GM23338 (cell line): ENCODE data around the gene FILIP1L. TPM values are rescaled to one million over a fixed set of nuclear protein-coding genes. Genes with fewer than 3 reads are reported as not detected.

Experiments used
- ATAC-seq: fragments of 200-7000 bp; cut with Tn5 transposase; 3 replicates; pipeline ENCODE4 v1.9.1; 2020
- DNase-seq: peaks from one replicate; pipeline ENCODE4 v3.0.0-alpha.2; 2015; ENCODE audit warnings: low spot score
- H2AFZ ChIP-seq: fragments of 200-600 bp; sonication (generic); 2 replicates; pipeline ENCODE4 v1.8.0; 2016; ENCODE audit warnings: antibody characterized with exemption, mild to moderate bottlenecking, moderate library complexity
- H3F3A ChIP-seq: fragments of 200-600 bp; sonication (generic); replicated peaks from 2 replicates; pipeline ENCODE4 v1.8.0; 2017; ENCODE audit warnings: antibody characterized with exemption, mixed run types, low read depth
- H3K27ac ChIP-seq: fragments of 200-600 bp; sonication (generic); 2 replicates; pipeline ENCODE4 v1.6.1; 2016; ENCODE audit warnings: low read depth
- H3K27me3 ChIP-seq: fragments of 200-600 bp; sonication (generic); 2 replicates; pipeline ENCODE4 v1.8.0; 2016; ENCODE audit warnings: mild to moderate bottlenecking, mixed run types, moderate library complexity; ENCODE audit not compliant: insufficient read depth
- H3K36me3 ChIP-seq: fragments of 200-600 bp; sonication (generic); 2 replicates; pipeline ENCODE4 v1.8.0; 2016; ENCODE audit warnings: mild to moderate bottlenecking; ENCODE audit not compliant: insufficient read depth
- H3K4me1 ChIP-seq: fragments of 200-600 bp; sonication (generic); 2 replicates; pipeline ENCODE4 v1.8.0; 2016; ENCODE audit warnings: mild to moderate bottlenecking, moderate library complexity; ENCODE audit not compliant: insufficient read depth
- H3K4me2 ChIP-seq: fragments of 200-600 bp; sonication (generic); 2 replicates; pipeline ENCODE4 v1.7.1; 2017; ENCODE audit warnings: mixed run types
- H3K4me3 ChIP-seq: fragments of 200-600 bp; sonication (generic); 2 replicates; pipeline ENCODE4 v1.6.1; 2016; ENCODE audit warnings: mixed run types
- H3K79me2 ChIP-seq: fragments of 200-600 bp; sonication (generic); replicated peaks from 2 replicates; pipeline ENCODE4 v1.8.0; 2017; ENCODE audit warnings: mild to moderate bottlenecking; ENCODE audit not compliant: insufficient read depth
- H3K9me2 ChIP-seq: fragments of 200-600 bp; sonication (generic); 2 replicates; pipeline ENCODE4 v1.8.0; 2017; ENCODE audit not compliant: insufficient read depth
- H4K20me1 ChIP-seq: fragments of 200-600 bp; sonication (generic); replicated peaks from 2 replicates; pipeline ENCODE4 v1.8.0; 2017; ENCODE audit warnings: mild to moderate bottlenecking; ENCODE audit not compliant: insufficient read depth
- H3K27ac Mint-ChIP-seq: 2 replicates; pipeline ENCODE4 v1.8.0; 2020; ENCODE audit warnings: inconsistent platforms, mild to moderate bottlenecking, moderate library complexity, mixed read lengths
- H3K27me3 Mint-ChIP-seq: 3 replicates; pipeline ENCODE4 v1.8.0; 2022; ENCODE audit warnings: low read depth, mild to moderate bottlenecking, moderate library complexity, mixed read lengths, inconsistent platforms; ENCODE audit not compliant: insufficient read depth, poor library complexity
- H3K36me3 Mint-ChIP-seq: 3 replicates; pipeline ENCODE4 v1.8.0; 2021; ENCODE audit warnings: low read depth, mild to moderate bottlenecking, inconsistent platforms, moderate library complexity, mixed read lengths
- H3K4me1 Mint-ChIP-seq: 3 replicates; pipeline ENCODE4 v1.8.0; 2020; ENCODE audit warnings: mild to moderate bottlenecking, inconsistent platforms, mixed read lengths
- H3K4me3 Mint-ChIP-seq: 3 replicates; pipeline ENCODE4 v1.8.0; 2021; ENCODE audit warnings: moderate library complexity, mild to moderate bottlenecking, inconsistent platforms, mixed read lengths
- H3K9me3 Mint-ChIP-seq: 3 replicates; pipeline ENCODE4 v1.8.0; 2020; ENCODE audit warnings: moderate library complexity, mild to moderate bottlenecking, inconsistent platforms, mixed read lengths
- CREB1 ChIP-seq: fragments of 250-450 bp; sonication (Bioruptor Pico); IDR thresholded peaks from 2 replicates; pipeline ENCODE4 v1.5.0; 2020; ENCODE audit warnings: low read depth, mild to moderate bottlenecking, moderate library complexity
- EZH2 ChIP-seq: fragments of 200-600 bp; sonication (generic); IDR thresholded peaks from one replicate; pipeline ENCODE4 v1.8.0; 2017; ENCODE audit warnings: antibody characterized with exemption, mild to moderate bottlenecking, low read depth; ENCODE audit not compliant: unreplicated experiment
- EZH2phosphoT487 ChIP-seq: fragments of 200-600 bp; sonication (generic); IDR thresholded peaks from one replicate; pipeline ENCODE4 v1.8.1; 2018; ENCODE audit warnings: antibody characterized with exemption; ENCODE audit not compliant: unreplicated experiment
- JUNB ChIP-seq: IDR thresholded peaks from one replicate; pipeline ENCODE4 v1.6.1; 2016; ENCODE audit warnings: antibody characterized with exemption; ENCODE audit not compliant: unreplicated experiment
- NANOG ChIP-seq: IDR thresholded peaks from 2 replicates; pipeline ENCODE4 v1.6.1; 2016; ENCODE audit warnings: antibody characterized with exemption, borderline replicate concordance
- POLR2AphosphoS5 ChIP-seq: IDR thresholded peaks from 2 replicates; pipeline ENCODE4 v1.6.1; 2016; ENCODE audit warnings: antibody characterized with exemption, low read depth
- STAT1 ChIP-seq: IDR thresholded peaks from one replicate; pipeline ENCODE4 v1.6.1; 2016; ENCODE audit warnings: antibody characterized with exemption; ENCODE audit not compliant: unreplicated experiment
- ZNF114 ChIP-seq: fragments of 250-450 bp; sonication (Bioruptor Pico); IDR thresholded peaks from 2 replicates; pipeline ENCODE4 v1.5.0; 2020; ENCODE audit warnings: mild to moderate bottlenecking, moderate library complexity
- ZNF331 ChIP-seq: fragments of 250-450 bp; sonication (Bioruptor Pico); IDR thresholded peaks from 2 replicates; pipeline ENCODE4 v1.5.0; 2020; ENCODE audit warnings: low read depth, mild to moderate bottlenecking, moderate library complexity
- polyA plus RNA-seq: library from polyadenylated mRNA; unstranded; fragments of >200 nt; fragmentation: Nextera tagmentation; extraction: Ambion mirVana; gene quantifications from 2 replicates; pipeline ENCODE4 v1.2.1, GENCODE V29; 2016
- total RNA-seq: library from RNA; depleted of rRNA; stranded (reverse); fragments of >200 nt; shearing (Covaris generic); gene quantifications from 2 replicates; pipeline ENCODE4 v1.2.3, GENCODE V29; 2014
- TF ChIP-seq, protein P1 (sequence below): IDR thresholded peaks from 2 replicates; pipeline ENCODE4 v1.6.1; 2016; ENCODE audit warnings: antibody characterized with exemption
- TF ChIP-seq, protein P2 (sequence below), 2 experiments: fragments of 200-600 bp in 1 of 2; sonication (generic) in 1 of 2; conservative IDR thresholded peaks; 2 replicates each; pipeline versions ENCODE4 v1.5.1 to v1.6.1; 2016 to 2017; ENCODE audit warnings: antibody characterized with exemption in 2 of 2, low read depth in 2 of 2, mild to moderate bottlenecking in 2 of 2, moderate library complexity in 1 of 2
- TF ChIP-seq, protein P3 (sequence below): fragments of 250-450 bp; sonication (Bioruptor Pico); IDR thresholded peaks from 2 replicates; pipeline ENCODE4 v1.5.0; 2020; ENCODE audit warnings: mild to moderate bottlenecking, moderate library complexity
- TF ChIP-seq, protein P4 (sequence below): IDR thresholded peaks from one replicate; pipeline ENCODE4 v1.6.1; 2018; ENCODE audit warnings: antibody characterized with exemption; ENCODE audit not compliant: unreplicated experiment

Gene FILIP1L
- total and polyA plus RNA-seq, 2 experiments from 2014 or later, result 1.6 TPM; not detected in 1

DNA sequence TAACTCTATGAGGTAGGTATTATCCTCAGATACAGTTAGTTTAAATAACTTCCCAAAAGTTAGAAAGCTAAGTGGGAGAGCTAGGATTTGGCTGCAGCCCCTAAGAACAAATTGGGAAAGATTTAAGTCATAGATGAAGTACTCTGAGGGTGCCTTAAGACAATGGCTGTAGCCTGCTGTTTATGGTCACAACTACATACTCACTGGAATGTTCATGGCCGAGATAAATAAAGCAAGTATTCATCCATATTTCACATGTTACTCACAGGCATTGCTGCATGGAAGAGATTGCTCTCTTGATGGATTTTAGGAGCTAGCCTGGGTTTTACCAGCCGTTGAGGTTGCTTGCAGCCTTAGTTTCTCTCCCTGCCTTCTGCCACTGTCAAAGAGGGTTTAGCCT is 151.6 kb downstream of the FILIP1L start:
- DNase-seq, result no peak
- H3K27ac Mint-ChIP-seq, result no peak overlapping the region
- no peak overlapping the region for H3K4me3 Mint-ChIP-seq
- Histone ChIP-seq H3K27me3 (no peaks in the 10 kb centered on the region), H3K27ac (no peak overlapping the region), H3K79me2 (no peaks in the 10 kb centered on the region), H3K9me2 (no peaks in the 10 kb centered on the region), H3F3A (no peaks in the 10 kb centered on the region), H3K4me1 (no peaks in the 10 kb centered on the region), H3K4me2 (no peak overlapping the region), H4K20me1 (no peaks in the 10 kb centered on the region), H3K4me3 (no peak overlapping the region), H2AFZ (no peak overlapping the region), H3K36me3 (no peaks in the 10 kb centered on the region)
- H3K27me3 Mint-ChIP-seq, result peaks cover 2% of the 10 kb centered on the region
- H3K9me3 Mint-ChIP-seq, result no peaks in the 10 kb centered on the region
- no peak for TF ChIP-seq ZNF331 (CRISPR knock-in tag)
- TF ChIP-seq JUNB, result no peak
- no peak for TF ChIP-seq STAT1
- no peak for TF ChIP-seq POLR2AphosphoS5
- no peak for TF ChIP-seq CREB1
- TF ChIP-seq, protein P1, sequence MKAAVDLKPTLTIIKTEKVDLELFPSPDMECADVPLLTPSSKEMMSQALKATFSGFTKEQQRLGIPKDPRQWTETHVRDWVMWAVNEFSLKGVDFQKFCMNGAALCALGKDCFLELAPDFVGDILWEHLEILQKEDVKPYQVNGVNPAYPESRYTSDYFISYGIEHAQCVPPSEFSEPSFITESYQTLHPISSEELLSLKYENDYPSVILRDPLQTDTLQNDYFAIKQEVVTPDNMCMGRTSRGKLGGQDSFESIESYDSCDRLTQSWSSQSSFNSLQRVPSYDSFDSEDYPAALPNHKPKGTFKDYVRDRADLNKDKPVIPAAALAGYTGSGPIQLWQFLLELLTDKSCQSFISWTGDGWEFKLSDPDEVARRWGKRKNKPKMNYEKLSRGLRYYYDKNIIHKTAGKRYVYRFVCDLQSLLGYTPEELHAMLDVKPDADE, result no peak
- TF ChIP-seq NANOG, result no peak
- TF ChIP-seq, protein P2, sequence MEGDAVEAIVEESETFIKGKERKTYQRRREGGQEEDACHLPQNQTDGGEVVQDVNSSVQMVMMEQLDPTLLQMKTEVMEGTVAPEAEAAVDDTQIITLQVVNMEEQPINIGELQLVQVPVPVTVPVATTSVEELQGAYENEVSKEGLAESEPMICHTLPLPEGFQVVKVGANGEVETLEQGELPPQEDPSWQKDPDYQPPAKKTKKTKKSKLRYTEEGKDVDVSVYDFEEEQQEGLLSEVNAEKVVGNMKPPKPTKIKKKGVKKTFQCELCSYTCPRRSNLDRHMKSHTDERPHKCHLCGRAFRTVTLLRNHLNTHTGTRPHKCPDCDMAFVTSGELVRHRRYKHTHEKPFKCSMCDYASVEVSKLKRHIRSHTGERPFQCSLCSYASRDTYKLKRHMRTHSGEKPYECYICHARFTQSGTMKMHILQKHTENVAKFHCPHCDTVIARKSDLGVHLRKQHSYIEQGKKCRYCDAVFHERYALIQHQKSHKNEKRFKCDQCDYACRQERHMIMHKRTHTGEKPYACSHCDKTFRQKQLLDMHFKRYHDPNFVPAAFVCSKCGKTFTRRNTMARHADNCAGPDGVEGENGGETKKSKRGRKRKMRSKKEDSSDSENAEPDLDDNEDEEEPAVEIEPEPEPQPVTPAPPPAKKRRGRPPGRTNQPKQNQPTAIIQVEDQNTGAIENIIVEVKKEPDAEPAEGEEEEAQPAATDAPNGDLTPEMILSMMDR (conservative IDR thresholded peaks at IDR 0.05; ENCODE audit: low read depth in 2 of 2), result no peak
- TF ChIP-seq EZH2phosphoT487, result no peak
- TF ChIP-seq EZH2, result no peak
- TF ChIP-seq, protein P3, sequence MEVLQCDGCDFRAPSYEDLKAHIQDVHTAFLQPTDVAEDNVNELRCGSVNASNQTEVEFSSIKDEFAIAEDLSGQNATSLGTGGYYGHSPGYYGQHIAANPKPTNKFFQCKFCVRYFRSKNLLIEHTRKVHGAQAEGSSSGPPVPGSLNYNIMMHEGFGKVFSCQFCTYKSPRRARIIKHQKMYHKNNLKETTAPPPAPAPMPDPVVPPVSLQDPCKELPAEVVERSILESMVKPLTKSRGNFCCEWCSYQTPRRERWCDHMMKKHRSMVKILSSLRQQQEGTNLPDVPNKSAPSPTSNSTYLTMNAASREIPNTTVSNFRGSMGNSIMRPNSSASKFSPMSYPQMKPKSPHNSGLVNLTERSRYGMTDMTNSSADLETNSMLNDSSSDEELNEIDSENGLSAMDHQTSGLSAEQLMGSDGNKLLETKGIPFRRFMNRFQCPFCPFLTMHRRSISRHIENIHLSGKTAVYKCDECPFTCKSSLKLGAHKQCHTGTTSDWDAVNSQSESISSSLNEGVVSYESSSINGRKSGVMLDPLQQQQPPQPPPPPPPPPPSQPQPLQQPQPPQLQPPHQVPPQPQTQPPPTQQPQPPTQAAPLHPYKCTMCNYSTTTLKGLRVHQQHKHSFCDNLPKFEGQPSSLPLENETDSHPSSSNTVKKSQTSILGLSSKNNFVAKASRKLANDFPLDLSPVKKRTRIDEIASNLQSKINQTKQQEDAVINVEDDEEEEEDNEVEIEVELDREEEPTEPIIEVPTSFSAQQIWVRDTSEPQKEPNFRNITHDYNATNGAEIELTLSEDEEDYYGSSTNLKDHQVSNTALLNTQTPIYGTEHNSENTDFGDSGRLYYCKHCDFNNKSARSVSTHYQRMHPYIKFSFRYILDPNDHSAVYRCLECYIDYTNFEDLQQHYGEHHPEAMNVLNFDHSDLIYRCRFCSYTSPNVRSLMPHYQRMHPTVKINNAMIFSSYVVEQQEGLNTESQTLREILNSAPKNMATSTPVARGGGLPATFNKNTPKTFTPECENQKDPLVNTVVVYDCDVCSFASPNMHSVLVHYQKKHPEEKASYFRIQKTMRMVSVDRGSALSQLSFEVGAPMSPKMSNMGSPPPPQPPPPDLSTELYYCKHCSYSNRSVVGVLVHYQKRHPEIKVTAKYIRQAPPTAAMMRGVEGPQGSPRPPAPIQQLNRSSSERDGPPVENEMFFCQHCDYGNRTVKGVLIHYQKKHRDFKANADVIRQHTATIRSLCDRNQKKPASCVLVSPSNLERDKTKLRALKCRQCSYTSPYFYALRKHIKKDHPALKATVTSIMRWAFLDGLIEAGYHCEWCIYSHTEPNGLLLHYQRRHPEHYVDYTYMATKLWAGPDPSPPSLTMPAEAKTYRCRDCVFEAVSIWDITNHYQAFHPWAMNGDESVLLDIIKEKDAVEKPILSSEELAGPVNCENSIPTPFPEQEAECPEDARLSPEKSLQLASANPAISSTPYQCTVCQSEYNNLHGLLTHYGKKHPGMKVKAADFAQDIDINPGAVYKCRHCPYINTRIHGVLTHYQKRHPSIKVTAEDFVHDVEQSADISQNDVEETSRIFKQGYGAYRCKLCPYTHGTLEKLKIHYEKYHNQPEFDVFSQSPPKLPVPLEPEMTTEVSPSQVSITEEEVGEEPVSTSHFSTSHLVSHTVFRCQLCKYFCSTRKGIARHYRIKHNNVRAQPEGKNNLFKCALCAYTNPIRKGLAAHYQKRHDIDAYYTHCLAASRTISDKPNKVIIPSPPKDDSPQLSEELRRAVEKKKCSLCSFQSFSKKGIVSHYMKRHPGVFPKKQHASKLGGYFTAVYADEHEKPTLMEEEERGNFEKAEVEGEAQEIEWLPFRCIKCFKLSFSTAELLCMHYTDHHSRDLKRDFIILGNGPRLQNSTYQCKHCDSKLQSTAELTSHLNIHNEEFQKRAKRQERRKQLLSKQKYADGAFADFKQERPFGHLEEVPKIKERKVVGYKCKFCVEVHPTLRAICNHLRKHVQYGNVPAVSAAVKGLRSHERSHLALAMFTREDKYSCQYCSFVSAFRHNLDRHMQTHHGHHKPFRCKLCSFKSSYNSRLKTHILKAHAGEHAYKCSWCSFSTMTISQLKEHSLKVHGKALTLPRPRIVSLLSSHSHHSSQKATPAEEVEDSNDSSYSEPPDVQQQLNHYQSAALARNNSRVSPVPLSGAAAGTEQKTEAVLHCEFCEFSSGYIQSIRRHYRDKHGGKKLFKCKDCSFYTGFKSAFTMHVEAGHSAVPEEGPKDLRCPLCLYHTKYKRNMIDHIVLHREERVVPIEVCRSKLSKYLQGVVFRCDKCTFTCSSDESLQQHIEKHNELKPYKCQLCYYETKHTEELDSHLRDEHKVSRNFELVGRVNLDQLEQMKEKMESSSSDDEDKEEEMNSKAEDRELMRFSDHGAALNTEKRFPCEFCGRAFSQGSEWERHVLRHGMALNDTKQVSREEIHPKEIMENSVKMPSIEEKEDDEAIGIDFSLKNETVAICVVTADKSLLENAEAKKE, result no peak
- TF ChIP-seq, protein P4, sequence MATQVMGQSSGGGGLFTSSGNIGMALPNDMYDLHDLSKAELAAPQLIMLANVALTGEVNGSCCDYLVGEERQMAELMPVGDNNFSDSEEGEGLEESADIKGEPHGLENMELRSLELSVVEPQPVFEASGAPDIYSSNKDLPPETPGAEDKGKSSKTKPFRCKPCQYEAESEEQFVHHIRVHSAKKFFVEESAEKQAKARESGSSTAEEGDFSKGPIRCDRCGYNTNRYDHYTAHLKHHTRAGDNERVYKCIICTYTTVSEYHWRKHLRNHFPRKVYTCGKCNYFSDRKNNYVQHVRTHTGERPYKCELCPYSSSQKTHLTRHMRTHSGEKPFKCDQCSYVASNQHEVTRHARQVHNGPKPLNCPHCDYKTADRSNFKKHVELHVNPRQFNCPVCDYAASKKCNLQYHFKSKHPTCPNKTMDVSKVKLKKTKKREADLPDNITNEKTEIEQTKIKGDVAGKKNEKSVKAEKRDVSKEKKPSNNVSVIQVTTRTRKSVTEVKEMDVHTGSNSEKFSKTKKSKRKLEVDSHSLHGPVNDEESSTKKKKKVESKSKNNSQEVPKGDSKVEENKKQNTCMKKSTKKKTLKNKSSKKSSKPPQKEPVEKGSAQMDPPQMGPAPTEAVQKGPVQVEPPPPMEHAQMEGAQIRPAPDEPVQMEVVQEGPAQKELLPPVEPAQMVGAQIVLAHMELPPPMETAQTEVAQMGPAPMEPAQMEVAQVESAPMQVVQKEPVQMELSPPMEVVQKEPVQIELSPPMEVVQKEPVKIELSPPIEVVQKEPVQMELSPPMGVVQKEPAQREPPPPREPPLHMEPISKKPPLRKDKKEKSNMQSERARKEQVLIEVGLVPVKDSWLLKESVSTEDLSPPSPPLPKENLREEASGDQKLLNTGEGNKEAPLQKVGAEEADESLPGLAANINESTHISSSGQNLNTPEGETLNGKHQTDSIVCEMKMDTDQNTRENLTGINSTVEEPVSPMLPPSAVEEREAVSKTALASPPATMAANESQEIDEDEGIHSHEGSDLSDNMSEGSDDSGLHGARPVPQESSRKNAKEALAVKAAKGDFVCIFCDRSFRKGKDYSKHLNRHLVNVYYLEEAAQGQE, result no peak
- TF ChIP-seq ZNF114 (CRISPR knock-in tag), result no peak
- ATAC-seq, result no peak
- H3K4me1 Mint-ChIP-seq, result no peaks in the 10 kb centered on the region
- H3K36me3 Mint-ChIP-seq, result no peaks in the 10 kb centered on the region
